ENCODE data around the gene E2F1. TPM values are rescaled to one million over a fixed set of nuclear protein-coding genes. Genes with fewer than 3 reads are reported as not detected.

E2F1 gene
- total RNA-seq, 3 donors from 2014 or later, result 0.33 to 2.2 (median 0.88) TPM

- intact Hi-C loops (cut with DNase I; ENCODE audit: low total_unique reads), result no loop called here
- peaks cover 0 to 4% of the 10 kb centered on the region in 2 donors for H3K4me1 ChIP-seq
- no peak for DNase-seq (ENCODE audit: low spot score in 2 of 2)
- peak overlapping the region; percentile 84 to 93 for H3K27ac ChIP-seq
- no peaks in the 10 kb centered on the region for H3K36me3 ChIP-seq
- H3K4me3 ChIP-seq, result no peak overlapping the region
- TF ChIP-seq POLR2A (IDR thresholded peaks at IDR 0.05) (no peak), POLR2AphosphoS5 (IDR thresholded peaks at IDR 0.05) (no peak), CTCF (IDR thresholded peaks at IDR 0.05) (no peak)
- H3K9me3 ChIP-seq, result no peaks in the 10 kb centered on the region
- H3K27me3 ChIP-seq, result no peaks in the 10 kb centered on the region
Measured at GRCh38 chr20:33676121-33676520, 10.1 kb downstream of the E2F1 start.

GRCh38 chr20:33675136-33675959 lies 10.8 kb downstream of the E2F1 start:
- Histone ChIP-seq H3K4me1 (peaks cover 0 to 4% of the 10 kb centered on the region in 2 donors), H3K9me3 (no peaks in the 10 kb centered on the region), H3K4me3 (peak overlapping the region; percentile 67 to 78 (median 73)), H3K36me3 (no peaks in the 10 kb centered on the region), H3K27ac (peak overlapping the region; percentile 84 to 93), H3K27me3 (no peaks in the 10 kb centered on the region)
- no peak for DNase-seq (ENCODE audit: low spot score in 2 of 2)
- TF ChIP-seq POLR2A (IDR thresholded peaks at IDR 0.05) (no peak), POLR2AphosphoS5 (IDR thresholded peaks at IDR 0.05) (peak in 1 of 3 donors; percentile 34)
- intact Hi-C loops (cut with DNase I; ENCODE audit: low total_unique reads), result loop anchor here (2.0 kb wide), 1 partner anchor 59 kb away; no protein-coding TSS in a partner anchor

GRCh38 chr20:33674294-33675135 lies 11.7 kb downstream of the E2F1 start, which contains the start of gene NECAB3:
Gene NECAB3, minus strand, starts transcription at chr20:33674428. Its CDS starts 76 bp downstream, at chr20:33674352.
- Histone ChIP-seq H3K9me3 (no peaks in the 10 kb centered on the region), H3K36me3 (no peaks in the 10 kb centered on the region), H3K27me3 (no peaks in the 10 kb centered on the region), H3K4me3 (peak within 1 kb of the TSS; percentile 67 to 78 (median 73)), H3K4me1 (peaks cover 0 to 4% of the 10 kb centered on the region in 2 donors), H3K27ac (peak within 1 kb of the TSS; percentile 84 to 93)
- TF ChIP-seq POLR2AphosphoS5 (IDR thresholded peaks at IDR 0.05), result no peak
- no peak for TF ChIP-seq POLR2A (IDR thresholded peaks at IDR 0.05)
- TF ChIP-seq CTCF (IDR thresholded peaks at IDR 0.05), result no peak
- peak in 1 of 2 donors; percentile 74 for DNase-seq (ENCODE audit: low spot score in 2 of 2)
- intact Hi-C loops (cut with DNase I; ENCODE audit: low total_unique reads), result loop anchor here (2.0 kb wide), 1 partner anchor 60 kb away; no protein-coding TSS in a partner anchor

- intact Hi-C loops (cut with DNase I; ENCODE audit: low total_unique reads), result loop anchor here (2.0 kb wide), 1 partner anchor 61 kb away; no protein-coding TSS in a partner anchor
- no peaks in the 10 kb centered on the region for H3K9me3 ChIP-seq
- DNase-seq (ENCODE audit: low spot score in 2 of 2), result no peak
- H3K4me3 ChIP-seq, result peak overlapping the region; percentile 67 to 78 (median 73)
- H3K4me1 ChIP-seq, result peaks cover 0 to 4% of the 10 kb centered on the region in 2 donors
- TF ChIP-seq CTCF (IDR thresholded peaks at IDR 0.05) (no peak), POLR2A (IDR thresholded peaks at IDR 0.05) (no peak), POLR2AphosphoS5 (IDR thresholded peaks at IDR 0.05) (no peak)
- H3K27me3 ChIP-seq, result no peaks in the 10 kb centered on the region
- no peaks in the 10 kb centered on the region for H3K36me3 ChIP-seq
- peak overlapping the region; percentile 84 to 93 for H3K27ac ChIP-seq
Measured at GRCh38 chr20:33673410-33674293, 12.5 kb downstream of the E2F1 start.

GRCh38 chr20:33673114-33673409 lies 13.1 kb downstream of the E2F1 start:
- peak overlapping the region; percentile 84 to 93 for H3K27ac ChIP-seq
- TF ChIP-seq CTCF (IDR thresholded peaks at IDR 0.05) (no peak), POLR2AphosphoS5 (IDR thresholded peaks at IDR 0.05) (no peak), POLR2A (IDR thresholded peaks at IDR 0.05) (no peak)
- H3K4me1 ChIP-seq, result peaks cover 0 to 4% of the 10 kb centered on the region in 2 donors
- intact Hi-C loops (cut with DNase I; ENCODE audit: low total_unique reads), result no loop called here
- no peaks in the 10 kb centered on the region for H3K9me3 ChIP-seq
- H3K27me3 ChIP-seq, result no peaks in the 10 kb centered on the region
- H3K36me3 ChIP-seq, result no peaks in the 10 kb centered on the region
- peak overlapping the region; percentile 67 to 78 (median 73) for H3K4me3 ChIP-seq
- no peak for DNase-seq (ENCODE audit: low spot score in 2 of 2)
